Anterior cingulate cortex (tissue), 58 donors: ENCODE results near the gene IVD.

Experiments
- DNase-seq, 58 donors: peaks; one replicate each; lab custom pipeline; 2025; lab: John Stamatoyannopoulos, UW

Gene IVD

DNA sequence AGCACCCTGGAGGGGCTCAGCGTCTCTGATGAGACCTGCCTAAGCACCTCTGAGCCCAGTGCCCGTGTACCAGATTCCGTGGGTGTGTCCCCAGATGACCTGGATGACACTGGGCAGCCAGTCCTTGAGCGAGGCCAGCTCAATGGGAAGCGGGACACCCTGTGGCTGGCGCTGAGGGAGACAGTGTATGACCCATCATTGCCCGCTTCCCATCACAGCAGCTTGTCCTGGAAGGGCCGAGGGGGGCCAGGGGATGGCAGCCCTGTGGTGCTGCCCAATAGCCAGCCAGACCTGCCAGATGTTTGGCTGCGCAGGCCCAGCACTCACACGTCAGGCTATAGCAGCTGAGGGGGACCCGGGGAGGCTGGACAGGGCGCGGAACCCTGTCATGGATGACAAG, 35.6 kb upstream of the IVD start:
- DNase-seq, result no peak

DNA sequence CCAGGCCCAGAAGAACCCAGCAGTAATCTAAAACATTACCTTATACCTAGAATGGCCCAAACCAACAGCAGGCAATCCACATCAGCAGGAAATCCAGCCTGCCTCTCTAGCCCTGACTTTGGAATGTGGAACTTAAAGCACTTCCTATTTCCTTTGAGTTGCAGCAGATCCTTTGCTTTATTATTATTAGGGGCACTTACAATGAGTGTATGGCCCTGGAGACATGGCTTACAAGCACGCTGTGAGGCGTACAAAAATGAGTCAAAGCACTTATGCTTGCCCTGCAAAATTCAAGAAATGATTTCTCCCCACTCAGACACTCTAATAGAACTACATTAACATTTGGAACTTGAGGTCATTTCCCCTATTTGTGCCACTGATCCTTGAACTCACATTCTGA, 32.6 kb upstream of the IVD start:
- DNase-seq, result no peak

GRCh38 chr15:40377606-40378005, 28.0 kb upstream of the IVD start:
- DNase-seq, result no peak

- DNase-seq, result no peak
These were observed 26.2 kb upstream of the IVD start for GRCh38 chr15:40379374-40379773.

- DNase-seq, result peak in 17 of 58 donors; percentile 3 to 45 (median 15)
These were observed 25.7 kb upstream of the IVD start for GRCh38 chr15:40379853-40380252.

GRCh38 chr15:40380636-40381035, 25.0 kb upstream of the IVD start:
- no peak for DNase-seq

- no peak for DNase-seq
These were observed 23.6 kb upstream of the IVD start for GRCh38 chr15:40381818-40382529.

GRCh38 chr15:40382580-40383456, 22.8 kb upstream of the IVD start, which contains the start of gene KNSTRN:
Gene KNSTRN (plus strand): TSS chr15:40382721. CDS start chr15:40382836, 115 bp downstream.
- peak in 57 of 58 donors; percentile 37 to 95 (median 80) for DNase-seq

DNA sequence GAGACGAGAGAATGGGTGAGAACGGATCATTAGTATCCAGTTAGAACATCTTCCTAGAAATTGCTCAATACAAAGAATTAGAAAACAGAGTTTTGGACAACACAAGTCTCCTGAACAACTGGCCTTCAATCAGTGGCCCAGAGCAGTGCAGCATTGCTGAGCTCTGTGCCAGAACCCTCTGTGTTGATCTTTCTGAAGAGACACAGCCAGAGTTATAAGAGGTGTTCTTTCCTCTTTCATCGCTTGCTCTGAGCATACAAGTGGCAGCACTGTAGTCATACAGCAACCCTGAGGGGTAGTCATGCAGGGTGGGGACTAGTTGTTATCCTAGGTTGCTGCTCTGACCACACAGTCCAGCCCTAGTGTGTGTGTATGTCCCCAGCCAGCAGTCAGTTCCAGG, 19.1 kb upstream of the IVD start:
- no peak for DNase-seq

DNA sequence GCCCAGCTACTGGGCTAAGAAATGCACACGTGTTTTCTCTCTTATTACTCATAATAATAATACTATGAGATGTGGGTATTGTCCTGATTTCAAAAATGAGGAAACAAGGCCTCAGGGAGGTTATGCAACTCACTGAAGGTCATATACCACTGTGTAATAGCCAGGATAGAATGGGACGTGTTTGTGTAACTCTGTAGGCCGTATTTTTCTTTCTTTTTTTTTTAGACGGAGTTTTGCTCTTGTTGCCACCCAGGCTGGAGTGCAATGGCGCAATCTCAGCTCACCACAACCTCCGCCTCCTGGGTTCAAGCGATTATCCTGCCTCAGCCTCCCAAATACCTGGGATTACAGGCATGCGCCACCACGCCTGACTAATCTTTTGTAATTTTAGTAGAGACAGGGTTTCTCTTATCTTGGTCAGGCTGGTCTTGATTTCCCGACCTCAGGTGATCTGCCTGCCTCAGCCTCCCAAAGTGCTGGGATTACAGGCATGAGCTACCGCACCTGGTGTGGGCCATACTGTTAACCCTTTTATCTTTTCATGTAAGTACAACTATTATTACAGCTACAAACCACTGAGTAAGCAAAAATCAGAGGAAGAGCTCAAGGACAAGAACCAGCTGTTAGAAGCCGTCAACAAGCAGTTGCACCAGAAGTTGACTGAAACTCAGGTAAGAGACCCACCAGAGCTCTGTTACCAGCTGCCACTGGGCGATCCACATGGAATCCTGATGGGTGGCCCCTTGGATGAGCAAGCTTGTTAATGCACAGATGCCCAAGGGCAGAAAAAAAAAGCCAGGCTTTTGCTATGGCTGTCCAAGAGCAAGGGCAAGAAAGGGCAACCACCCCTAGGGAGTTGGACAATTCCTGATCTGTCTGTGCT, 16.4 kb upstream of the IVD start:
- no peak for DNase-seq

- DNase-seq, result no peak
These were observed 15.6 kb upstream of the IVD start for GRCh38 chr15:40389824-40390595.

DNA sequence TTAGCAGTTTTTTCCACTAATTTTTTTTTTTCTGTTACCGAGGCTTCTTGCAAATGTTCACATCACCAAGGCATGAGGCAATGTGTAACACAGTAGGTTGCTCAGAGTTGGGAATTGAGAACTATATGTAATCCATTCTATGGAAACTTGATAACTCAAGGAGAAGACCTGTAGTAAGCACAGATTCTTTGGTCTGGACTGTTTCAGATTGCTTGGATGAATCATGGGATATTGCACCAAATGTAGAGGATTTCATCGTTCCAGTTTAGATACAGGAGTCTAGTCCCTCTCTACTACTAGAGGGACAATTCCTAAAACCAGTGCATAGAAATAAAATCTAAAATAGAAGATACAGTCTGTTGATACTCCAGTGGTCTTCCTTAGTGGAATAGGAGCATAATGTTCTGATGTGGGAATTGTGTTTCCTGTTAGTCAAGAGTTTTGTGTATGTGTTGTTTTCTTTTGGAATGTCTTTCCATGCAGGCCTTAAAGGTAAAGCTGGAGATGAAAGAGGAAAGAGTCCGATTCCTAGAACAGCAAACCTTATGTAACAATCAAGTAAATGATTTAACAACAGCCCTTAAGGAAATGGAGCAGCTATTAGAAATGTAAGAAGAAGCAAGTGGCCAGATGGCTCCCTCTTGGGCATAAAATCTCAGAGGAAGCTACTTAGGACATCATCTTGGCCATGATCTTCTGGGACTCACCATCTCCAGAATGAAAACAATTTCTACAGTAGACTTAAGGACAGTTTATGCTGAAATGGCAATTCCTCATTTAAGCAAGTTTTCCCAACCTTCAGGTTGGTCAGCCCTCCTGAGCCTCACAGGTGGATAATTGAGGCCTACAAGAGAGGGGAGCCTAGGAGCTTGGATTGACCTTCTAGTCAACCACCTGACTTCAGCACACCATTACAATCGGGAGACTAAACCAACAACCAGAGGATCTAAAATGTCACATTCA, 12.3 kb upstream of the IVD start:
- no peak for DNase-seq

GRCh38 chr15:40397688-40398412, 7.7 kb upstream of the IVD start:
- DNase-seq, result no peak

DNA sequence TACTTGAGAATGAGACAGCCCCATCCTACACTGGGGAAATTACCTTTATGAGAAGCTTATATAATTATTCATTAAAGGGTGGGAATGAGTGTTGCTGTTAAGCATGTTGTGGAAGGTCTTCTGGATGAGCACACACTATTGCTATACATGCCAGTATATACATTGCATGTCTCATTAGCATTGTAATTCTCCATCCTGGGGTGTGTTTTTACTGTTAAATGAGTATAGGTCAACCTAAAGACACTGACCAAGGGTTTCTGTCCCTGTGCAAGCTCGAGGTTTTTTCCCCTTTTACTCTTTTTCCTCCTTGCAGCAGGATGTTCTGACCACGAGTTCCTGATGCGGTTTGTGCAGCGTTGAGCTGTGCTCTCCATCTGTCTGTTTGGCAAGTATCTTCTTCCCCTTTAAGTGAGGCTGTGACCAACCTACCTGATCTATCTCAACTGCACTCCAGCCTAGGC, 7.2 kb upstream of the IVD start:
- peak in 16 of 58 donors; percentile 5 to 40 (median 18) for DNase-seq

DNA sequence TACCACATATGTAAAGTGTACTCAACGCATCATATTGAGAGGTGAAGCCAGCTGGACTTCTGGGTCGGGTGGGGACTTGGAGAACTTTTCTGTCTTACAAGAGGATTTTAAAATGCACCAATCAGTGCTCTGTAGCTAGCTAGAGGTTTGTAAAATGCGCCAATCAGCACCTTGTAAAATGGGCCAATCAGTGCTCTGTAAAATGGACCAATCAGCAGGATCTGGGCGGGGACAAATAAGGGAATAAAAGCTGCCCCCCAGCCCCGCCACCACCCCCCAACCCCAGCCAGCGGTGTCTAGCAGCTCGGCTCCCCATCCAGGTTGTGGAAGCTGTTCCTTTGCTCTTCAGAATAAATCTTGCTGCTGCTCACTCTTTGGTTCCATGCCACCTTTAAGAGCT, 6.2 kb upstream of the IVD start:
- DNase-seq, result no peak

- DNase-seq, result peak in 1 of 58 donors; percentile 4
These were observed 1.9 kb downstream of the IVD start for GRCh38 chr15:40407330-40407990.

- DNase-seq, result no peak
These were observed 3.8 kb downstream of the IVD start for GRCh38 chr15:40409366-40409765.
